Endothelial cell of umbilical vein (primary cell): ENCODE data around the gene TGM4. TPM values are rescaled to one million over a fixed set of nuclear protein-coding genes. Genes with fewer than 3 reads are reported as not detected.

Source experiments
- BruUV-seq: library from RNA; stranded (reverse); fragments of 400-500 nt; replicated peaks from 2 replicates; lab custom pipeline; 2021; lab: Mats Ljungman, UMichigan
- CTCF ChIA-PET: fragments of 300-600, 350-600 bp; sonication (Branson Sonifier 250); formaldehyde crosslinking; loops from one replicate; lab custom pipeline; 2021; ENCODE audit warnings: antibody characterized with exemption, inconsistent platforms; lab: Charles Lee
- POLR2A ChIA-PET: fragments of 300-600, 350-600 bp; sonication (Branson Sonifier 250); formaldehyde crosslinking; loops from one replicate; lab custom pipeline; 2021; ENCODE audit warnings: antibody characterized with exemption, inconsistent platforms; lab: Charles Lee
- DNase-seq: peaks from one replicate; pipeline ENCODE4 v3.0.0-alpha.2; 2011; ENCODE audit warnings: low read depth, low spot score
- FAIRE-seq: peaks from 2 replicates; lab custom pipeline; 2011; peaks lifted over from hg19 to GRCh38; lab: Jason Lieb, UNC
- H2AFZ ChIP-seq: 2 replicates; pipeline ENCODE4 v1.6.0; 2012; ENCODE audit warnings: low read depth, low read length, control low read depth, inconsistent platforms
- H3K27ac ChIP-seq: 2 replicates; pipeline ENCODE4 v1.5.1; 2011; ENCODE audit warnings: low read depth, mild to moderate bottlenecking, control low read depth, low read length, moderate library complexity; ENCODE audit not compliant: insufficient read depth
- H3K27me3 ChIP-seq, 2 experiments: 2 replicates each; pipeline versions ENCODE4 v1.6.0 to v1.6.1; 2011; ENCODE audit warnings: low read length in 2 of 2, mixed read lengths in 1 of 2; ENCODE audit not compliant: control insufficient read depth in 2 of 2, insufficient read depth in 2 of 2
- H3K36me3 ChIP-seq, 2 experiments: 2 replicates in 1 of 2; 3 replicates in 1 of 2; pipeline ENCODE4 v1.5.1; 2011; ENCODE audit warnings: low read length in 2 of 2, mild to moderate bottlenecking in 1 of 2, moderate library complexity in 1 of 2; ENCODE audit not compliant: control insufficient read depth in 2 of 2, insufficient read depth in 2 of 2; ENCODE audit errors: extremely low read depth in 1 of 2
- H3K4me1 ChIP-seq: 3 replicates; pipeline ENCODE4 v1.5.1; 2011; ENCODE audit warnings: mild to moderate bottlenecking, low read length; ENCODE audit not compliant: control insufficient read depth, insufficient read depth; ENCODE audit errors: extremely low read depth
- H3K4me2 ChIP-seq: 2 replicates; pipeline ENCODE4 v1.6.1; 2011; ENCODE audit warnings: low read length, control low read depth, mixed read lengths; ENCODE audit not compliant: insufficient read depth
- H3K4me3 ChIP-seq, 3 experiments: fragments of 200-600 bp in 1 of 3; sonication (generic), shearing (Covaris generic) in 1 of 3; replicated peaks in 1 of 3; 2 replicates each; pipeline ENCODE4 v1.5.1; 2011 to 2016; ENCODE audit warnings: control low read depth in 3 of 3, low read length in 3 of 3, mild to moderate bottlenecking in 2 of 3, inconsistent platforms in 1 of 3, low read depth in 1 of 3, moderate library complexity in 1 of 3; ENCODE audit not compliant: insufficient read depth in 1 of 3
- H3K79me2 ChIP-seq: 2 replicates; pipeline ENCODE4 v1.6.0; 2012; ENCODE audit warnings: low read length, inconsistent platforms; ENCODE audit not compliant: control insufficient read depth, insufficient read depth
- H3K9ac ChIP-seq: replicated peaks from 2 replicates; pipeline ENCODE3; 2011; ENCODE audit warnings: low read length, control low read depth; ENCODE audit not compliant: insufficient read depth; ENCODE audit errors: extremely low read depth
- H3K9me1 ChIP-seq: replicated peaks from 3 replicates; pipeline ENCODE4 v1.6.0; 2011; ENCODE audit warnings: mild to moderate bottlenecking, low read length; ENCODE audit not compliant: control insufficient read depth, insufficient read depth; ENCODE audit errors: extremely low read depth
- H3K9me3 ChIP-seq: replicated peaks from 2 replicates; pipeline ENCODE4 v1.5.1; 2012; ENCODE audit warnings: low read length, inconsistent platforms; ENCODE audit not compliant: control insufficient read depth, insufficient read depth
- H4K20me1 ChIP-seq: replicated peaks from 2 replicates; pipeline ENCODE3; 2011; ENCODE audit warnings: mild to moderate bottlenecking, low read length; ENCODE audit not compliant: control insufficient read depth, insufficient read depth; ENCODE audit errors: extremely low read depth
- EZH2 ChIP-seq: IDR thresholded peaks from 2 replicates; pipeline ENCODE4 v1.6.1; 2012; ENCODE audit warnings: borderline replicate concordance, low read depth, mild to moderate bottlenecking, moderate library complexity, low read length, inconsistent platforms; ENCODE audit not compliant: severe bottlenecking
- FOS ChIP-seq: IDR thresholded peaks from 2 replicates; pipeline ENCODE4 v1.6.1; 2011; ENCODE audit warnings: mild to moderate bottlenecking, low read length, moderate library complexity, borderline replicate concordance; ENCODE audit not compliant: insufficient read depth
- GATA2 ChIP-seq: IDR thresholded peaks from 2 replicates; pipeline ENCODE4 v1.7.0; 2011; ENCODE audit warnings: low read depth, mild to moderate bottlenecking, moderate library complexity, mixed read lengths, low read length; ENCODE audit not compliant: insufficient read length, insufficient read depth
- JUN ChIP-seq: IDR thresholded peaks from 2 replicates; pipeline ENCODE4 v1.6.1; 2011; ENCODE audit warnings: borderline replicate concordance, low read depth; ENCODE audit not compliant: insufficient read length, insufficient read depth
- MYC ChIP-seq: IDR thresholded peaks from one replicate; pipeline ENCODE4 v1.6.1; 2011; ENCODE audit warnings: mild to moderate bottlenecking, low read depth, low read length
- POLR2A ChIP-seq: IDR thresholded peaks from 2 replicates; pipeline ENCODE4 v1.6.1; 2012; ENCODE audit warnings: low read depth, mild to moderate bottlenecking, control low read depth, low read length
- POLR2AphosphoS5 ChIP-seq: IDR thresholded peaks from 2 replicates; pipeline ENCODE4 v1.6.1; 2012; ENCODE audit warnings: low read depth, mild to moderate bottlenecking, control low read depth, low read length, moderate library complexity; ENCODE audit not compliant: insufficient read depth
- dilution Hi-C: fragments of 300-500 bp; cut with MboI; formaldehyde crosslinking; loops from one replicate; pipeline ENCODE4 v1.15.0; 2019; ENCODE audit warnings: low sequenced_read_pairs; ENCODE audit not compliant: extremely low pct_ligation_motif_present
- intact Hi-C: fragments of 100-400 bp; cut with micrococcal nuclease; formaldehyde crosslinking; loops from one replicate; pipeline ENCODE4 v1.10.0; 2022
- polyA plus RNA-seq, 4 experiments: library from polyadenylated mRNA; depleted of rRNA in 3 of 4; stranded (reverse) in 3 of 4; unstranded in 1 of 4; fragments of >200 nt; gene quantifications; 2 replicates each; pipeline versions ENCODE4 v1.2.1 to v1.2.3, GENCODE V29; 2011 to 2012; ENCODE audit warnings: missing spikeins in 1 of 4
- total RNA-seq: library from RNA; stranded (reverse); gene quantifications from 2 replicates; pipeline ENCODE4 v1.2.3, GENCODE V29; 2021
- TF ChIP-seq, protein P1 (sequence below), 2 donors: IDR thresholded peaks; 1 replicate in 1 of 2; 2 replicates in 1 of 2; pipeline ENCODE4 v1.5.1; 2011; ENCODE audit warnings: low read length in 2 of 2, mild to moderate bottlenecking in 2 of 2, moderate library complexity in 2 of 2, control low read depth in 1 of 2, inconsistent platforms in 1 of 2, low read depth in 1 of 2; ENCODE audit not compliant: insufficient read depth in 1 of 2; ENCODE audit errors: extremely low read depth in 1 of 2
- TF ChIP-seq, protein P2 (sequence below): IDR thresholded peaks from 2 replicates; pipeline ENCODE4 v1.6.1; 2011; ENCODE audit not compliant: insufficient read depth, insufficient read length

TGM4 gene
- total and polyA plus RNA-seq, 2 donors (not counting 3 experiments of a cell fraction or from before 2014, with no cell fraction given) = 0.11 to 0.24 TPM

DNA sequence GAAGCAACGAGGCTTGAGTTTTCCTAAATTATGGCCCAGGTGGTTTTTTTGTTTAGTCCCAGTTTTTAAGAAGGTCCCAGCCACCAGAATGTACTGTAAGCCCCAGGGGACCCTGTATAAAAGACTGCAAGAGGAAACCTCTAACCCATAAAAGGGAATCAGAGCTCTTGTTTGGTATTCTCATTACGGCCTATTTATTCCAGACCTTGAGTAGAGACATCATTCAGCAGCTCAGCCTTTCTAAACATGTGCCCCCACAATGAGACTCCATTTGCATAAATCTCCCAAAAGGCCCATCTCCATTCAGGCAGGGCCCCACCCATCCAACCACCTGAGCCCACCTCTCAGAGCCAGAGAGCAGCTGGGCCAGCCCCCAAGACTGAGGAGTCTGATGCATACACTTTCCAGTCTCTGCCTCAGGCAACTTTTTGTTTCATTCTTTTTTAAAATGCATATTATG is 75.9 kb downstream of the TGM4 start:
- FAIRE-seq (peak; percentile 46), DNase-seq (no peak)
- intact Hi-C loops (no loop called here), dilution Hi-C loops (no loop called here)
- Histone ChIP-seq H3K9me3 (no peaks in the 10 kb centered on the region), H3K27ac (no peak overlapping the region), H2AFZ (no peak overlapping the region), H3K36me3 (no peaks in the 10 kb centered on the region), H3K79me2 (peaks cover 6% of the 10 kb centered on the region), H3K4me2 (no peak overlapping the region), H4K20me1 (no peaks in the 10 kb centered on the region), H3K4me1 (peaks cover 6% of the 10 kb centered on the region), H3K9me1 (no peaks in the 10 kb centered on the region), H3K4me3 (no peak overlapping the region), H3K27me3 (no peaks in the 10 kb centered on the region), H3K9ac (no peak overlapping the region)
- no peak for TF ChIP-seq JUN
- TF ChIP-seq, protein P1, sequence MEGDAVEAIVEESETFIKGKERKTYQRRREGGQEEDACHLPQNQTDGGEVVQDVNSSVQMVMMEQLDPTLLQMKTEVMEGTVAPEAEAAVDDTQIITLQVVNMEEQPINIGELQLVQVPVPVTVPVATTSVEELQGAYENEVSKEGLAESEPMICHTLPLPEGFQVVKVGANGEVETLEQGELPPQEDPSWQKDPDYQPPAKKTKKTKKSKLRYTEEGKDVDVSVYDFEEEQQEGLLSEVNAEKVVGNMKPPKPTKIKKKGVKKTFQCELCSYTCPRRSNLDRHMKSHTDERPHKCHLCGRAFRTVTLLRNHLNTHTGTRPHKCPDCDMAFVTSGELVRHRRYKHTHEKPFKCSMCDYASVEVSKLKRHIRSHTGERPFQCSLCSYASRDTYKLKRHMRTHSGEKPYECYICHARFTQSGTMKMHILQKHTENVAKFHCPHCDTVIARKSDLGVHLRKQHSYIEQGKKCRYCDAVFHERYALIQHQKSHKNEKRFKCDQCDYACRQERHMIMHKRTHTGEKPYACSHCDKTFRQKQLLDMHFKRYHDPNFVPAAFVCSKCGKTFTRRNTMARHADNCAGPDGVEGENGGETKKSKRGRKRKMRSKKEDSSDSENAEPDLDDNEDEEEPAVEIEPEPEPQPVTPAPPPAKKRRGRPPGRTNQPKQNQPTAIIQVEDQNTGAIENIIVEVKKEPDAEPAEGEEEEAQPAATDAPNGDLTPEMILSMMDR (IDR thresholded peaks at IDR 0.05; ENCODE audit: extremely low read depth in 1 of 2, insufficient read depth in 1 of 2, low read depth in 1 of 2, low read length in 2 of 2) = no peak
- TF ChIP-seq GATA2 = no peak
- no peak for TF ChIP-seq FOS
- TF ChIP-seq POLR2AphosphoS5 = no peak
- TF ChIP-seq POLR2A = no peak
- TF ChIP-seq, protein P2, sequence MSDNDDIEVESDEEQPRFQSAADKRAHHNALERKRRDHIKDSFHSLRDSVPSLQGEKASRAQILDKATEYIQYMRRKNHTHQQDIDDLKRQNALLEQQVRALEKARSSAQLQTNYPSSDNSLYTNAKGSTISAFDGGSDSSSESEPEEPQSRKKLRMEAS = no peak
- TF ChIP-seq EZH2 = no peak
- no peak for TF ChIP-seq MYC
- no TSS peak for BruUV-seq
- CTCF ChIA-PET = interaction anchor here (1.3 kb wide), 2 partner anchors 22 to 36 kb away, joined by 3 to 5 read pairs; no protein-coding TSS in a partner anchor
- POLR2A ChIA-PET = no interaction called here
